Mucosa of gallbladder (tissue), 1 donor: Measurements from ENCODE around the gene MYLK3. TPM values are rescaled to one million over a fixed set of nuclear protein-coding genes. Genes with fewer than 3 reads are reported as not detected.
"Not testable (repeated sequence)": the region's sequence is repeated elsewhere in the genome, so short reads cannot be mapped to it uniquely, and the experiment has no call there.

ENCODE experiments used
- DNase-seq: peaks from one replicate; pipeline ENCODE4 v3.0.0-alpha.2; 2020; ENCODE audit warnings: low spot score
- total RNA-seq: library from RNA; stranded (reverse); gene quantifications from one replicate; pipeline ENCODE4 v1.2.1, GENCODE V29; 2021
- donor health status: DM: no; HTN: no; CAD: no.

The MYLK3 gene
- total RNA-seq, 1 donor from 2014 or later = 1.2 TPM

DNA sequence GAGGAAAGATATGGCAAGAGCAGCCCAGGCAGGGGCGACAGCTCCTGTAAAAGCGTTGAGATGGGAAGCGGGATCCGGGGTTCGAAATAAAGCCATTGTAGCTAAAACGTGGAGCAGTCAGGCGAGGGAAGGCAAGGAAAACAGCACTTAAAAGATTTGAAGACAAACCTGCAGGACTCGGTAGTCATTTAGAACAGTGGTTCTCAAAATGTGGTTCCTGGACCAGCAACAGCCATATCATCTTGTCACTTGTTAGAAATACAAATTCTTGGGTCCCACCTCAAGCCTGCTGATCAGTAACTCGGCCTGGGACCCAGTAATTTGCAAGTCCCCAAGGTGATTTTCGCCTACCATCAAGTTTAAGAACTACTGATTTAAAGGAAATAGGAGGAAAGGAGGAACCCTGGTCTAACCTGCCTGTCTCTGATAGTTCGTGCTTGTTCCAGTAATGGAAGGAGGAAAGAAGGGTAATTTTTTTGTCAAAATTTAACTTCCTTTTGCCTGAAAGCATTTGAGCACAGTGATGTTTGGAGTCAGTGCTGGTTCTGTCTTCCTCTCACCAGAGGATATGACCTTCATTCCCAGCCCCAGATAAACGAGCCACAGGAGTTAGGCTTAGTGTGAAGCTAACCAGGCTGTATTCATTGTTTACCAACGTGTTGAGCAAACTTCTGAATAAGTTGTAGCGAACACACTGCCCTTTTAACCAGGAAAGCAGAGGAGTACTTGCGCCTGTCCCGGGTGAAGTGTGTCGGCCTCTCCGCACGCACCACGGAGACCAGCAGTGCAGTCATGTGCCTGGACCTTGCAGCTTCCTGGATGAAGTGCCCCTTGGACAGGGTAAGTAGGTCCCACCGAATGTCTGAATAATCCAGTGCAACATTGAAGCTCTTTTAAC is 57.6 kb downstream of the MYLK3 start:
- no peak for DNase-seq

- DNase-seq = peak; percentile 98
Measured at GRCh38 chr16:46689365-46690280, 58.5 kb downstream of the MYLK3 start, which contains the start of gene ORC6. Gene ORC6, plus strand, starts transcription at chr16:46689659. Its CDS starts 47 bp downstream, at chr16:46689706.

DNA sequence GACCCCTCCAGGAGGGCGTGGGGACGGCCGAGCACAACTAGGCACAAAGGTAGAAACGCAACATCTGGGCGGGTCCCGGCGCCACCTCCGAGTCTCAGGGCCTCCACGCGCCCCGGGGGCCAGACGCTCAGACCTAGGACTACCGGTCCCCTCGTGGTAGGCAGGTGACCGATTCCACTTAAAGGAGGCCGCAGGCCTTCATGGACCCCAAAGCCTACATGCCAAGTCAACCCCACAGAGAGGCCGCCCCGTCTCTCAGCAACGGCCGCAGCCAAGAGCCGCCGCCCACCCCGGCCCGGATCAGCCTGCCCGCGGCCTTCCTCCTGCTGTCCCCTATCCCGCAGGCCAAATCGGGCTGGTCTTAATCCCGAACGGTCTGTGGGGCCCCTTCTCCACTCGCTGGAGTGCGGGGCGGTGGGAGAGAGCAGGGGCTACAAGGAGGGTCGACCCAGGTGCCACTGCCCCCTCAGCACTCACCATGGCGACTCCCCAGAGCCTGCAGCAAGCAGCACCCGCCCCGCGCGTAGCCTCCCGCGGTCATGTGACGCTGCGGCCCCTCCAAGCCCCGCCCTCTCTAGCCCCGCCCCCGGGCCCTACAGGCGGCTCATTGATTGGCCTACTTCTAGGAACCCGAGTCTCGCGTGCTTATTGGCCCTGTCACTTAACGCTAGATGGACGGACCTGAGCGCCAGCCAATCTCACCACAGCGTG is 59.3 kb downstream of the MYLK3 start, which contains the start of gene VPS35:
Gene VPS35 (minus strand): TSS at position 525 of the 711 bp plus-strand sequence. CDS start 45 bp downstream, at position 480.
- peak; percentile 100 for DNase-seq

- DNase-seq = peak; percentile 42
Measured at GRCh38 chr16:46688101-46688653, 60.0 kb downstream of the MYLK3 start.

DNA sequence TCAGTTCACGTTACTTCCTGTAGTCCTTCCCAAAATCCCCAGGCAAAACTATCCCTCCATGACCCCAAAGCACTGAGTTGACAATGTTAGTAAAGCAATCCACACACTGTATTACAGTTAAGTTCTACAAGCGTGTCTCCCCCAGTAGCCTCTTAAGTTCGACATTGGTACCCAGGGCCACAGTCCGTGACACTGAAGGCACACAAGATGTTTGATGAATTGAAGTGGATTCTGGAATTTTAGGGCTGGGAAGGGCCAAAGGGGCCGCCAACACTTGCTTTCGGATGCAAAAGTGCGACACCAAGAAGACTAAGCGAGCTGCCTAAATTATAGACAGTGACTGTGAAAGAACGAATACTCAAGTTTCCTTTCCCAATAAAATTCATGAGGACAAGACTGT is 60.7 kb downstream of the MYLK3 start:
- DNase-seq = no peak

- DNase-seq = no peak
Measured at GRCh38 chr16:46686815-46687473, 61.2 kb downstream of the MYLK3 start.

DNA sequence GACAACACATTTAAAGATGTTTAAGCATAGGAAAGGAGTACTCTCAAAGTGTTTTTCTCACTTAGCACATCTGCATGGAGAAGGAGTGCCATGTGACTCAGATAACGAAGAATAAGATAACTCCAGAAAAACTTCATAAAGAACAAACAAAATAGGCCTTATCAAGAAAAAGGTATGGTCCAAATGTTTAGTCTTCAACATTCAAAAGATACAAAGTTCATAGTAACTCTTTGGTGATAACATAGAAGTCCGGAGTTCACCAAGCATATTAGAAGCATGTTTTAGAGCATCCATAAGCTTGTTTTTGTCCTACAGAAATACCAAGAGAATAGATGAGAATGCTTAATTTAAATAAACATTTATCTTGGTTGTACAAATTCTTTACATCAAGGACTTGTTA is 66.3 kb downstream of the MYLK3 start:
- not testable (repeated sequence) for DNase-seq

- not testable (repeated sequence) for DNase-seq
Measured at GRCh38 chr16:46677943-46678342, 70.2 kb downstream of the MYLK3 start.

GRCh38 chr16:46673320-46674013 is 74.7 kb downstream of the MYLK3 start:
- peak; percentile 40 for DNase-seq

GRCh38 chr16:46662123-46662522 is 86.0 kb downstream of the MYLK3 start:
- DNase-seq = no peak

GRCh38 chr16:46658925-46659324 is 89.2 kb downstream of the MYLK3 start:
- peak; percentile 22 for DNase-seq

Other genes with a start within 250 kb of the MYLK3 start
- 0.92 TPM for gene SHCBP1, start 127.0 kb downstream of the MYLK3 start, total RNA-seq
- gene VPS35, start 59.2 kb downstream of the MYLK3 start, total RNA-seq = 100 TPM
- gene ORC6, start 58.7 kb downstream of the MYLK3 start, total RNA-seq = 2.2 TPM
- 8.3 TPM for gene C16orf87, start 82.8 kb upstream of the MYLK3 start, total RNA-seq
- gene GPT2, start 136.0 kb upstream of the MYLK3 start, total RNA-seq = 44.7 TPM
- 62.8 TPM for gene DNAJA2, start 225.3 kb upstream of the MYLK3 start, total RNA-seq